ENCODE data around the gene TCF7L1. TPM values are rescaled to one million over a fixed set of nuclear protein-coding genes. Genes with fewer than 3 reads are reported as not detected.

Gene TCF7L1
- total and polyA plus RNA-seq, 2 of the 13 experiments (the other 11 are each of a cell fraction or from before 2014, with no cell fraction given) = 0.04 to 0.15 TPM

DNA sequence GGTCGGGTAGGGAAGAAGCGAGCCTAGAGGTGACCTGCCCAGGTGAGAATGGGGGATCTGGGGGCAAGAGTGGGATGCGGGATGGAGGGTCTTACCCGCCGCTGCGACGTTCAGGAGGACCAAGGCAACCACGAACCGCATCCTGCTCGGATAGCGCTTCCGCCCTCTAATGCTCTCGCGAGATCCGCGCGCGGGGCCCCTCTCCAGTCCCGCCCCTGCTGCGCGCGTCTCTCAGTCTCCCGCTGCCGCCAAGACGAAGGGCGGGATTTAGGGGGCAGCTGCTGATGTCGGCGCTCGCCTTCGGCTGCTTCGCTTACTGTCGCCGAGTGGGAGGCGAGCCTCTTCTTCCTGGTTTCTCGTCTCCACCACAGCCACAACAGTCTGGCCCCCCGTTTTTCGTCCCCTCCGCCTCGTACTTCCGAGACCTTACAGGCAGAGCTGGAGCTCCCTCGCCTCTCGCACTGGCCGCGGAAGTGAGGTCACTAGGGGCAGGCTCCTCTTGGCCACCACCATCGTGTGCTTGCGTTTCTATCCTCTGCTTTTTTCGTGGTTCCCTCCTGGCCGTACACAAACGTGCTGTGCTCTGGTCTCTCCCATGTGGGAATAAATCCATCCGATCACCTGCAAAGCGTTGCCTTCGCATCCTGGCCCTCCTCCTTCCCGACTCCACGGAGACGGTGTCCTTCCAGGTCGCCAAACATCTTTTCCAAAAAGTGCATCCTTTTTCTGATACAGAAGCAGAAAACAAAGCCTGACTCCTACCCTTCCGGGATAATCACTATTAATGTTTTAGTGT is 194.8 kb downstream of the TCF7L1 start, which contains the start of gene TGOLN2 (continued):
- TF ChIP-seq, protein P1, sequence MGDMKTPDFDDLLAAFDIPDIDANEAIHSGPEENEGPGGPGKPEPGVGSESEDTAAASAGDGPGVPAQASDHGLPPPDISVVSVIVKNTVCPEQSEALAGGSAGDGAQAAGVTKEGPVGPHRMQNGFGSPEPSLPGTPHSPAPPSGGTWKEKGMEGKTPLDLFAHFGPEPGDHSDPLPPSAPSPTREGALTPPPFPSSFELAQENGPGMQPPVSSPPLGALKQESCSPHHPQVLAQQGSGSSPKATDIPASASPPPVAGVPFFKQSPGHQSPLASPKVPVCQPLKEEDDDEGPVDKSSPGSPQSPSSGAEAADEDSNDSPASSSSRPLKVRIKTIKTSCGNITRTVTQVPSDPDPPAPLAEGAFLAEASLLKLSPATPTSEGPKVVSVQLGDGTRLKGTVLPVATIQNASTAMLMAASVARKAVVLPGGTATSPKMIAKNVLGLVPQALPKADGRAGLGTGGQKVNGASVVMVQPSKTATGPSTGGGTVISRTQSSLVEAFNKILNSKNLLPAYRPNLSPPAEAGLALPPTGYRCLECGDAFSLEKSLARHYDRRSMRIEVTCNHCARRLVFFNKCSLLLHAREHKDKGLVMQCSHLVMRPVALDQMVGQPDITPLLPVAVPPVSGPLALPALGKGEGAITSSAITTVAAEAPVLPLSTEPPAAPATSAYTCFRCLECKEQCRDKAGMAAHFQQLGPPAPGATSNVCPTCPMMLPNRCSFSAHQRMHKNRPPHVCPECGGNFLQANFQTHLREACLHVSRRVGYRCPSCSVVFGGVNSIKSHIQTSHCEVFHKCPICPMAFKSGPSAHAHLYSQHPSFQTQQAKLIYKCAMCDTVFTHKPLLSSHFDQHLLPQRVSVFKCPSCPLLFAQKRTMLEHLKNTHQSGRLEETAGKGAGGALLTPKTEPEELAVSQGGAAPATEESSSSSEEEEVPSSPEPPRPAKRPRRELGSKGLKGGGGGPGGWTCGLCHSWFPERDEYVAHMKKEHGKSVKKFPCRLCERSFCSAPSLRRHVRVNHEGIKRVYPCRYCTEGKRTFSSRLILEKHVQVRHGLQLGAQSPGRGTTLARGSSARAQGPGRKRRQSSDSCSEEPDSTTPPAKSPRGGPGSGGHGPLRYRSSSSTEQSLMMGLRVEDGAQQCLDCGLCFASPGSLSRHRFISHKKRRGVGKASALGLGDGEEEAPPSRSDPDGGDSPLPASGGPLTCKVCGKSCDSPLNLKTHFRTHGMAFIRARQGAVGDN (CRISPR knock-in tag; IDR thresholded peaks at IDR 0.05) = peak; percentile 99
- peak; percentile 86; the same call in 1 of the 2 replicates for TF ChIP-seq TSC22D2 (CRISPR knock-in tag; IDR thresholded peaks at IDR 0.05; ENCODE audit: borderline replicate concordance)
- no peak for TF ChIP-seq ZNF282 (IDR thresholded peaks at IDR 0.05; ENCODE audit: partially characterized antibody)
- TF ChIP-seq, protein P2, sequence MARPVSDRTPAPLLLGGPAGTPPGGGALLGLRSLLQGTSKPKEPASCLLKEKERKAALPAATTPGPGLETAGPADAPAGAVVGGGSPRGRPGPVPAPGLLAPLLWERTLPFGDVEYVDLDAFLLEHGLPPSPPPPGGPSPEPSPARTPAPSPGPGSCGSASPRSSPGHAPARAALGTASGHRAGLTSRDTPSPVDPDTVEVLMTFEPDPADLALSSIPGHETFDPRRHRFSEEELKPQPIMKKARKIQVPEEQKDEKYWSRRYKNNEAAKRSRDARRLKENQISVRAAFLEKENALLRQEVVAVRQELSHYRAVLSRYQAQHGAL (CRISPR knock-in tag; IDR thresholded peaks at IDR 0.05; ENCODE audit: not compliant biosample characterization) = peak; percentile 95
- TF ChIP-seq FOXM1 (CRISPR knock-in tag; IDR thresholded peaks at IDR 0.05) = peak; percentile 72; the same call in 1 of the 2 replicates
- TF ChIP-seq, protein P3, sequence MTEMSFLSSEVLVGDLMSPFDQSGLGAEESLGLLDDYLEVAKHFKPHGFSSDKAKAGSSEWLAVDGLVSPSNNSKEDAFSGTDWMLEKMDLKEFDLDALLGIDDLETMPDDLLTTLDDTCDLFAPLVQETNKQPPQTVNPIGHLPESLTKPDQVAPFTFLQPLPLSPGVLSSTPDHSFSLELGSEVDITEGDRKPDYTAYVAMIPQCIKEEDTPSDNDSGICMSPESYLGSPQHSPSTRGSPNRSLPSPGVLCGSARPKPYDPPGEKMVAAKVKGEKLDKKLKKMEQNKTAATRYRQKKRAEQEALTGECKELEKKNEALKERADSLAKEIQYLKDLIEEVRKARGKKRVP (CRISPR knock-in tag; IDR thresholded peaks at IDR 0.05) = peak in 1 of 2 experiments; percentile 76; a peak in 2 of 4 replicates
- peak; percentile 91; the same call in 1 of the 2 replicates for TF ChIP-seq ZNF572 (CRISPR knock-in tag; IDR thresholded peaks at IDR 0.05)
- TF ChIP-seq, protein P4, sequence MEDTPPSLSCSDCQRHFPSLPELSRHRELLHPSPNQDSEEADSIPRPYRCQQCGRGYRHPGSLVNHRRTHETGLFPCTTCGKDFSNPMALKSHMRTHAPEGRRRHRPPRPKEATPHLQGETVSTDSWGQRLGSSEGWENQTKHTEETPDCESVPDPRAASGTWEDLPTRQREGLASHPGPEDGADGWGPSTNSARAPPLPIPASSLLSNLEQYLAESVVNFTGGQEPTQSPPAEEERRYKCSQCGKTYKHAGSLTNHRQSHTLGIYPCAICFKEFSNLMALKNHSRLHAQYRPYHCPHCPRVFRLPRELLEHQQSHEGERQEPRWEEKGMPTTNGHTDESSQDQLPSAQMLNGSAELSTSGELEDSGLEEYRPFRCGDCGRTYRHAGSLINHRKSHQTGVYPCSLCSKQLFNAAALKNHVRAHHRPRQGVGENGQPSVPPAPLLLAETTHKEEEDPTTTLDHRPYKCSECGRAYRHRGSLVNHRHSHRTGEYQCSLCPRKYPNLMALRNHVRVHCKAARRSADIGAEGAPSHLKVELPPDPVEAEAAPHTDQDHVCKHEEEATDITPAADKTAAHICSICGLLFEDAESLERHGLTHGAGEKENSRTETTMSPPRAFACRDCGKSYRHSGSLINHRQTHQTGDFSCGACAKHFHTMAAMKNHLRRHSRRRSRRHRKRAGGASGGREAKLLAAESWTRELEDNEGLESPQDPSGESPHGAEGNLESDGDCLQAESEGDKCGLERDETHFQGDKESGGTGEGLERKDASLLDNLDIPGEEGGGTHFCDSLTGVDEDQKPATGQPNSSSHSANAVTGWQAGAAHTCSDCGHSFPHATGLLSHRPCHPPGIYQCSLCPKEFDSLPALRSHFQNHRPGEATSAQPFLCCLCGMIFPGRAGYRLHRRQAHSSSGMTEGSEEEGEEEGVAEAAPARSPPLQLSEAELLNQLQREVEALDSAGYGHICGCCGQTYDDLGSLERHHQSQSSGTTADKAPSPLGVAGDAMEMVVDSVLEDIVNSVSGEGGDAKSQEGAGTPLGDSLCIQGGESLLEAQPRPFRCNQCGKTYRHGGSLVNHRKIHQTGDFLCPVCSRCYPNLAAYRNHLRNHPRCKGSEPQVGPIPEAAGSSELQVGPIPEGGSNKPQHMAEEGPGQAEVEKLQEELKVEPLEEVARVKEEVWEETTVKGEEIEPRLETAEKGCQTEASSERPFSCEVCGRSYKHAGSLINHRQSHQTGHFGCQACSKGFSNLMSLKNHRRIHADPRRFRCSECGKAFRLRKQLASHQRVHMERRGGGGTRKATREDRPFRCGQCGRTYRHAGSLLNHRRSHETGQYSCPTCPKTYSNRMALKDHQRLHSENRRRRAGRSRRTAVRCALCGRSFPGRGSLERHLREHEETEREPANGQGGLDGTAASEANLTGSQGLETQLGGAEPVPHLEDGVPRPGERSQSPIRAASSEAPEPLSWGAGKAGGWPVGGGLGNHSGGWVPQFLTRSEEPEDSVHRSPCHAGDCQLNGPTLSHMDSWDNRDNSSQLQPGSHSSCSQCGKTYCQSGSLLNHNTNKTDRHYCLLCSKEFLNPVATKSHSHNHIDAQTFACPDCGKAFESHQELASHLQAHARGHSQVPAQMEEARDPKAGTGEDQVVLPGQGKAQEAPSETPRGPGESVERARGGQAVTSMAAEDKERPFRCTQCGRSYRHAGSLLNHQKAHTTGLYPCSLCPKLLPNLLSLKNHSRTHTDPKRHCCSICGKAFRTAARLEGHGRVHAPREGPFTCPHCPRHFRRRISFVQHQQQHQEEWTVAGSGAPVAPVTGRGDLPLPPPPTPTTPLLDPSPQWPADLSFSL (CRISPR knock-in tag; IDR thresholded peaks at IDR 0.05) = peak; percentile 54; the same call in 1 of the 2 replicates
- peak; percentile 97 for TF ChIP-seq PCBP1 (IDR thresholded peaks at IDR 0.05; ENCODE audit: borderline replicate concordance, low read depth, low read length)
- TF ChIP-seq, protein P5, sequence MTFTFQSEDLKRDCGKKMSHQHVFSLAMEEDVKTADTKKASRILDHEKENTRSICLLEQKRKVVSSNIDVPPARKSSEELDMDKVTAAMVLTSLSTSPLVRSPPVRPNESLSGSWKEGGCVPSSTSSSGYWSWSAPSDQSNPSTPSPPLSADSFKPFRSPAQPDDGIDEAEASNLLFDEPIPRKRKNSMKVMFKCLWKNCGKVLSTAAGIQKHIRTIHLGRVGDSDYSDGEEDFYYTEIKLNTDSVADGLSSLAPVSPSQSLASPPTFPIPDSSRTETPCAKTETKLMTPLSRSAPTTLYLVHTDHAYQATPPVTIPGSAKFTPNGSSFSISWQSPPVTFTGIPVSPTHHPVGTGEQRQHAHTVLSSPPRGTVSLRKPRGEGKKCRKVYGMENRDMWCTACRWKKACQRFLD (CRISPR knock-in tag; IDR thresholded peaks at IDR 0.05; ENCODE audit: borderline replicate concordance) = peak; percentile 93
- no peak for TF ChIP-seq MBD4 (IDR thresholded peaks at IDR 0.05; ENCODE audit: borderline replicate concordance, low read length)
- peak; percentile 80 for TF ChIP-seq RBM22 (optimal IDR thresholded peaks at IDR 0.05; ENCODE audit: low read length)
- TF ChIP-seq ZNF589 (CRISPR knock-in tag; conservative IDR thresholded peaks at IDR 0.05) = no peak; the same call in 1 of the 2 replicates
- TF ChIP-seq TCF7L2 (IDR thresholded peaks at IDR 0.05; ENCODE audit: low read depth, low read length) = no peak

All from HepG2 (cell line).